Glutamatergic neuron (in vitro differentiated cells): ENCODE measurements around the gene DYNC1H1. TPM values are rescaled to one million over a fixed set of nuclear protein-coding genes. Genes with fewer than 3 reads are reported as not detected.

Experiments
- DNase-seq: peaks from one replicate; pipeline ENCODE4 v3.0.0; 2022
- H3K27ac Mint-ChIP-seq: one replicate; pipeline ENCODE4 v1.8.0; 2020; ENCODE audit warnings: mild to moderate bottlenecking, mixed read lengths, inconsistent platforms; ENCODE audit not compliant: unreplicated experiment
- H3K27me3 Mint-ChIP-seq: one replicate; pipeline ENCODE4 v1.8.0; 2020; ENCODE audit warnings: mild to moderate bottlenecking, moderate library complexity, mixed read lengths, inconsistent platforms; ENCODE audit not compliant: unreplicated experiment
- H3K36me3 Mint-ChIP-seq: one replicate; pipeline ENCODE4 v1.8.0; 2020; ENCODE audit warnings: mild to moderate bottlenecking, mixed read lengths, inconsistent platforms; ENCODE audit not compliant: unreplicated experiment
- H3K4me1 Mint-ChIP-seq: one replicate; pipeline ENCODE4 v1.8.0; 2020; ENCODE audit warnings: mild to moderate bottlenecking, low read depth, mixed read lengths, inconsistent platforms; ENCODE audit not compliant: unreplicated experiment
- H3K4me3 Mint-ChIP-seq: one replicate; pipeline ENCODE4 v1.8.0; 2020; ENCODE audit warnings: mild to moderate bottlenecking, mixed read lengths, inconsistent platforms; ENCODE audit not compliant: unreplicated experiment
- H3K9me3 Mint-ChIP-seq: one replicate; pipeline ENCODE4 v1.8.0; 2020; ENCODE audit warnings: mild to moderate bottlenecking, moderate library complexity, mixed read lengths, inconsistent platforms; ENCODE audit not compliant: unreplicated experiment
- CTCF ChIP-seq: fragments of 200-600 bp; sonication (generic); IDR thresholded peaks from one replicate; pipeline ENCODE4 v1.5.0; 2021; ENCODE audit not compliant: partially characterized antibody, unreplicated experiment
- total RNA-seq: library from RNA; stranded (reverse); fragmentation: NEBNext Ultra II Directional; extraction: Animal tissue kit (Norgen Biotek cat#: 25700); gene quantifications from one replicate; pipeline ENCODE4 v1.2.1, GENCODE V29; 2021; ENCODE audit not compliant: unreplicated experiment

The DYNC1H1 gene
- total RNA-seq, 1 donor from 2014 or later: 2,051 TPM

GRCh38 chr14:102015045-102015685 is 50.8 kb downstream of the DYNC1H1 start:
- DNase-seq: no peak
- Mint-ChIP-seq H3K9me3 (peaks cover 22% of the 10 kb centered on the region), H3K4me3 (no peak overlapping the region), H3K27ac (no peak overlapping the region), H3K4me1 (peaks cover 4% of the 10 kb centered on the region), H3K27me3 (peaks cover 20% of the 10 kb centered on the region), H3K36me3 (peaks cover 22% of the 10 kb centered on the region)
- no peak for TF ChIP-seq CTCF

- Mint-ChIP-seq H3K4me3 (no peak overlapping the region), H3K27ac (no peak overlapping the region)
These were observed 51.4 kb downstream of the DYNC1H1 start for GRCh38 chr14:102015771-102016170.

GRCh38 chr14:102016420-102017090 is 52.2 kb downstream of the DYNC1H1 start:
- H3K36me3 Mint-ChIP-seq: peaks cover 21% of the 10 kb centered on the region
- no peak for DNase-seq
- no peak for TF ChIP-seq CTCF
- H3K4me1 Mint-ChIP-seq: no peaks in the 10 kb centered on the region
- H3K9me3 Mint-ChIP-seq: peaks cover 21% of the 10 kb centered on the region
- H3K27me3 Mint-ChIP-seq: peaks cover 16% of the 10 kb centered on the region
- H3K27ac Mint-ChIP-seq: no peak overlapping the region
- no peak overlapping the region for H3K4me3 Mint-ChIP-seq

More at GRCh38 chr14:102015771-102016170, 51.4 kb downstream of the DYNC1H1 start:
- Mint-ChIP-seq H3K4me1 (peaks cover 3% of the 10 kb centered on the region), H3K9me3 (peaks cover 21% of the 10 kb centered on the region), H3K27me3 (peaks cover 18% of the 10 kb centered on the region), H3K36me3 (peaks cover 21% of the 10 kb centered on the region)
- no peak for TF ChIP-seq CTCF
- no peak for DNase-seq

- H3K4me1 Mint-ChIP-seq: no peaks in the 10 kb centered on the region
- H3K27me3 Mint-ChIP-seq: peaks cover 11% of the 10 kb centered on the region
- H3K36me3 Mint-ChIP-seq: peaks cover 15% of the 10 kb centered on the region
- no peak for TF ChIP-seq CTCF
- peak overlapping the region; percentile 28 for H3K27ac Mint-ChIP-seq
- no peak overlapping the region for H3K4me3 Mint-ChIP-seq
- DNase-seq: no peak
- H3K9me3 Mint-ChIP-seq: peaks cover 19% of the 10 kb centered on the region
These were observed 53.9 kb downstream of the DYNC1H1 start for GRCh38 chr14:102018251-102018650.

- Mint-ChIP-seq H3K27ac (no peak overlapping the region), H3K4me1 (no peaks in the 10 kb centered on the region), H3K27me3 (peaks cover 3% of the 10 kb centered on the region), H3K9me3 (peaks cover 15% of the 10 kb centered on the region), H3K4me3 (no peak overlapping the region), H3K36me3 (peaks cover 15% of the 10 kb centered on the region)
- no peak for TF ChIP-seq CTCF
- DNase-seq: no peak
These were observed 54.7 kb downstream of the DYNC1H1 start for GRCh38 chr14:102019006-102019540.
